Panc1 (cell line): Measurements from ENCODE around the gene RLN3. TPM values are rescaled to one million over a fixed set of nuclear protein-coding genes. Genes with fewer than 3 reads are reported as not detected.

ENCODE experiments used
- ATAC-seq: fragments of 200-7000 bp; cut with Tn5 transposase; 2 replicates; pipeline ENCODE4 v1.9.1; 2020; ENCODE audit warnings: mild to moderate bottlenecking, moderate library complexity
- BruUV-seq: library from RNA; stranded (reverse); fragments of 400-500 nt; replicated peaks from 2 replicates; lab custom pipeline; 2021; lab: Mats Ljungman, UMichigan
- CTCF ChIA-PET: fragments of 300-600 bp; sonication (Branson Sonifier 250); formaldehyde crosslinking; loops from one replicate; lab custom pipeline; 2022; ENCODE audit warnings: antibody characterized with exemption; lab: Charles Lee
- POLR2A ChIA-PET: fragments of 300-600 bp; sonication (Branson Sonifier 250); formaldehyde crosslinking; loops from one replicate; lab custom pipeline; 2022; ENCODE audit warnings: antibody characterized with exemption; lab: Charles Lee
- DNase-seq: peaks from one replicate; pipeline ENCODE4 v3.0.0-alpha.2; 2010; ENCODE audit warnings: low read depth, low spot score
- H3K27ac ChIP-seq: 2 replicates; pipeline ENCODE4 v1.5.1; 2011; ENCODE audit warnings: mild to moderate bottlenecking, low read length, inconsistent platforms
- H3K27me3 ChIP-seq: fragments of 200-500 bp; sonication (Bioruptor generic); 2 replicates; pipeline ENCODE4 v1.6.0; 2014; ENCODE audit warnings: low read length, inconsistent platforms; ENCODE audit not compliant: control insufficient read depth, insufficient read depth
- H3K36me3 ChIP-seq: fragments of 200-500 bp; sonication (Bioruptor generic); 2 replicates; pipeline ENCODE4 v1.5.1; 2014; ENCODE audit warnings: inconsistent platforms, mild to moderate bottlenecking, low read length, moderate library complexity; ENCODE audit not compliant: control insufficient read depth, insufficient read depth
- H3K4me1 ChIP-seq: 2 replicates; pipeline ENCODE4 v1.5.1; 2011; ENCODE audit warnings: inconsistent platforms, mild to moderate bottlenecking, low read length, moderate library complexity; ENCODE audit not compliant: control insufficient read depth, insufficient read depth
- H3K4me3 ChIP-seq, 2 experiments: 2 replicates each; pipeline ENCODE4 v1.5.1; 2011 to 2012; ENCODE audit warnings: low read depth in 2 of 2, low read length in 2 of 2, mild to moderate bottlenecking in 2 of 2, inconsistent platforms in 1 of 2, moderate library complexity in 1 of 2
- H3K9me3 ChIP-seq: fragments of 200-500 bp; sonication (Bioruptor generic); 2 replicates; pipeline ENCODE4 v1.5.1; 2014; ENCODE audit warnings: low read depth, mild to moderate bottlenecking, inconsistent platforms, low read length, moderate library complexity; ENCODE audit not compliant: control insufficient read depth, insufficient read depth
- CTCF ChIP-seq: fragments of 450-650 bp; IDR thresholded peaks from 2 replicates; pipeline ENCODE4 v1.5.1; 2017; ENCODE audit warnings: mild to moderate bottlenecking
- POLR2AphosphoS5 ChIP-seq: IDR thresholded peaks from 2 replicates; pipeline ENCODE4 v1.6.1; 2012; ENCODE audit warnings: mild to moderate bottlenecking, low read depth, low read length, moderate library complexity
- REST ChIP-seq, 2 experiments: IDR thresholded peaks; 2 replicates each; pipeline ENCODE4 v1.6.1; 2011 to 2012; ENCODE audit warnings: low read depth in 2 of 2, control low read depth in 1 of 2, low read length in 1 of 2, mild to moderate bottlenecking in 1 of 2, moderate library complexity in 1 of 2; ENCODE audit not compliant: insufficient read depth in 1 of 2
- SIN3A ChIP-seq: IDR thresholded peaks from 2 replicates; pipeline ENCODE4 v1.6.1; 2012; ENCODE audit warnings: low read depth, mild to moderate bottlenecking, low read length, moderate library complexity, borderline replicate concordance; ENCODE audit not compliant: insufficient read depth
- TCF7L2 ChIP-seq: IDR thresholded peaks from 2 replicates; pipeline ENCODE4 v1.6.1; 2011; ENCODE audit warnings: mild to moderate bottlenecking, low read depth, low read length, inconsistent platforms
- in situ Hi-C: cut with HindIII; loops from 2 replicates; pipeline ENCODE4 v1.10.0; 2016; ENCODE audit warnings: low sequenced_read_pairs, low pct_unique_long_range_greater_than_20kb
- intact Hi-C: fragments of 100-400 bp; cut with micrococcal nuclease; formaldehyde crosslinking; loops from one replicate; pipeline ENCODE4 v1.10.0; 2022; ENCODE audit not compliant: unreplicated experiment
- total RNA-seq: library from RNA; stranded (reverse); gene quantifications from one replicate; pipeline ENCODE4 v1.2.1, GENCODE V29; 2021; ENCODE audit not compliant: unreplicated experiment

RLN3 gene
- total RNA-seq, 1 experiment from 2014 or later = not detected

- BruUV-seq = no TSS peak
- intact Hi-C loops (no loop called here), in situ Hi-C loops (no loop called here)
- Histone ChIP-seq H3K36me3 (no peaks in the 10 kb centered on the region), H3K9me3 (no peaks in the 10 kb centered on the region), H3K27me3 (no peaks in the 10 kb centered on the region), H3K4me3 (no peak overlapping the region), H3K27ac (no peak overlapping the region), H3K4me1 (peaks cover 1% of the 10 kb centered on the region; the same call in 1 of the 2 replicates)
- TF ChIP-seq SIN3A (no peak), CTCF (no peak)
- ChIA-PET CTCF (interaction anchor here (0.6 to 1.0 kb wide), 3 partner anchors 11 to 347 kb away, joined by 3 to 6 read pairs (median 3); no protein-coding TSS in a partner anchor), POLR2A (no interaction called here)
- ATAC-seq (no peak), DNase-seq (no peak)
These were observed 25.1 kb downstream of the RLN3 start for GRCh38 chr19:14053032-14053431.

GRCh38 chr19:14053500-14053899 lies 25.6 kb downstream of the RLN3 start:
- in situ Hi-C loops = no loop called here
- BruUV-seq = no TSS peak

More at GRCh38 chr19:14053500-14053899, 25.6 kb downstream of the RLN3 start:
- intact Hi-C loops = no loop called here
- no peaks in the 10 kb centered on the region for H3K36me3 ChIP-seq
- CTCF ChIA-PET = interaction anchor here (0.6 kb wide), 1 partner anchor 18 kb away, joined by 4 read pairs; no protein-coding TSS in a partner anchor
- ATAC-seq (no peak), DNase-seq (no peak)
- POLR2A ChIA-PET = no interaction called here
- H3K27ac ChIP-seq = no peak overlapping the region
- peaks cover 5% of the 10 kb centered on the region; the same call in 1 of the 2 replicates for H3K4me1 ChIP-seq
- H3K27me3 ChIP-seq = no peaks in the 10 kb centered on the region
- no peak overlapping the region for H3K4me3 ChIP-seq
- TF ChIP-seq SIN3A = no peak
- TF ChIP-seq REST (IDR thresholded peaks at IDR 0.05; ENCODE audit: insufficient read depth in 1 of 2, low read depth in 2 of 2, low read length in 1 of 2) = no peak
- TF ChIP-seq CTCF = no peak
- TF ChIP-seq POLR2AphosphoS5 = no peak
- TF ChIP-seq TCF7L2 = no peak
- H3K9me3 ChIP-seq = no peaks in the 10 kb centered on the region
